ENCODE results near the gene PPAN.

The PPAN gene

GRCh38 chr19:10152100-10152499 is 45.9 kb downstream of the PPAN start:
- TF ChIP-seq ZFX (IDR thresholded peaks at IDR 0.05) (no peak), CTCF (conservative IDR thresholded peaks at IDR 0.05) (no peak)
- H3K27ac ChIP-seq, result no peak overlapping the region

- no peak for TF ChIP-seq CTCF (conservative IDR thresholded peaks at IDR 0.05)
- no peak for TF ChIP-seq ZFX (IDR thresholded peaks at IDR 0.05)
- H3K27ac ChIP-seq, result no peak overlapping the region
Measured at GRCh38 chr19:10155839-10156238, 49.7 kb downstream of the PPAN start.

GRCh38 chr19:10158071-10158470 is 51.9 kb downstream of the PPAN start:
- H3K27ac ChIP-seq, result no peak overlapping the region
- TF ChIP-seq CTCF (conservative IDR thresholded peaks at IDR 0.05) (no peak), ZFX (IDR thresholded peaks at IDR 0.05) (no peak)

GRCh38 chr19:10158485-10158884 is 52.3 kb downstream of the PPAN start:
- TF ChIP-seq ZFX (IDR thresholded peaks at IDR 0.05), result no peak
- TF ChIP-seq CTCF (conservative IDR thresholded peaks at IDR 0.05), result no peak
- no peak overlapping the region for H3K27ac ChIP-seq

GRCh38 chr19:10159610-10160009 is 53.4 kb downstream of the PPAN start:
- H3K27ac ChIP-seq, result no peak overlapping the region
- TF ChIP-seq CTCF (conservative IDR thresholded peaks at IDR 0.05) (no peak), ZFX (IDR thresholded peaks at IDR 0.05) (no peak)
